Neural crest cell (in vitro differentiated cells): ENCODE results near the gene CFAP73. TPM values are rescaled to one million over a fixed set of nuclear protein-coding genes. Genes with fewer than 3 reads are reported as not detected.

Experiments used
- DNase-seq: peaks from one replicate; pipeline ENCODE4 v3.0.0; 2021; ENCODE audit warnings: low read depth, mixed read lengths, low spot score
- H3K27ac Mint-ChIP-seq: one replicate; pipeline ENCODE4 v1.8.0; 2021; ENCODE audit warnings: mild to moderate bottlenecking, mixed read lengths; ENCODE audit not compliant: unreplicated experiment
- H3K27me3 Mint-ChIP-seq: 2 replicates; pipeline ENCODE4 v1.8.0; 2021; ENCODE audit warnings: low read depth, mild to moderate bottlenecking, mixed read lengths
- H3K36me3 Mint-ChIP-seq: 2 replicates; pipeline ENCODE4 v1.8.0; 2021; ENCODE audit warnings: low read depth, mild to moderate bottlenecking, mixed read lengths
- H3K4me1 Mint-ChIP-seq: 2 replicates; pipeline ENCODE4 v1.8.0; 2021; ENCODE audit warnings: mixed read lengths
- H3K4me3 Mint-ChIP-seq: one replicate; pipeline ENCODE4 v1.8.0; 2021; ENCODE audit warnings: mild to moderate bottlenecking, mixed read lengths
- H3K9me3 Mint-ChIP-seq: 2 replicates; pipeline ENCODE4 v1.8.0; 2021; ENCODE audit warnings: mixed read lengths
- CTCF ChIP-seq: fragments of 200-600 bp; sonication (generic); conservative IDR thresholded peaks from 2 replicates; pipeline ENCODE4 v1.5.0; 2021; ENCODE audit warnings: antibody characterized with exemption, mild to moderate bottlenecking
- total RNA-seq: library from RNA; stranded (reverse); gene quantifications from 2 replicates; pipeline ENCODE4 v1.2.1, GENCODE V29; 2021

Gene CFAP73
- total RNA-seq, 1 donor from 2014 or later = not detected

- Mint-ChIP-seq H3K27me3 (no peaks in the 10 kb centered on the region), H3K9me3 (no peaks in the 10 kb centered on the region), H3K27ac (no peak overlapping the region), H3K4me3 (no peak overlapping the region), H3K36me3 (peaks cover 13% of the 10 kb centered on the region), H3K4me1 (no peaks in the 10 kb centered on the region)
- DNase-seq = no peak
- TF ChIP-seq CTCF = no peak
Observed at GRCh38 chr12:113170926-113171325, 21.4 kb downstream of the CFAP73 start.

GRCh38 chr12:113171543-113171942, 22.0 kb downstream of the CFAP73 start:
- Mint-ChIP-seq H3K4me1 (no peaks in the 10 kb centered on the region), H3K4me3 (no peak overlapping the region), H3K27me3 (no peaks in the 10 kb centered on the region), H3K9me3 (no peaks in the 10 kb centered on the region), H3K27ac (no peak overlapping the region), H3K36me3 (peaks cover 17% of the 10 kb centered on the region)
- DNase-seq = no peak
- TF ChIP-seq CTCF = no peak

- Mint-ChIP-seq H3K4me1 (no peaks in the 10 kb centered on the region), H3K27ac (no peak overlapping the region), H3K4me3 (no peak overlapping the region), H3K36me3 (peaks cover 23% of the 10 kb centered on the region), H3K27me3 (no peaks in the 10 kb centered on the region), H3K9me3 (no peaks in the 10 kb centered on the region)
- TF ChIP-seq CTCF = no peak
- no peak for DNase-seq
Observed at GRCh38 chr12:113172185-113172584, 22.7 kb downstream of the CFAP73 start.

GRCh38 chr12:113173081-113173698, 23.7 kb downstream of the CFAP73 start:
- H3K27ac Mint-ChIP-seq = no peak overlapping the region
- H3K4me1 Mint-ChIP-seq = no peaks in the 10 kb centered on the region
- TF ChIP-seq CTCF = no peak
- H3K36me3 Mint-ChIP-seq = peaks cover 31% of the 10 kb centered on the region
- no peak overlapping the region for H3K4me3 Mint-ChIP-seq
- no peaks in the 10 kb centered on the region for H3K9me3 Mint-ChIP-seq
- H3K27me3 Mint-ChIP-seq = no peaks in the 10 kb centered on the region
- DNase-seq = no peak

- no peak overlapping the region for H3K4me3 Mint-ChIP-seq
- peak; percentile 83 for DNase-seq
- no peaks in the 10 kb centered on the region for H3K4me1 Mint-ChIP-seq
- no peaks in the 10 kb centered on the region for H3K27me3 Mint-ChIP-seq
- peaks cover 31% of the 10 kb centered on the region for H3K36me3 Mint-ChIP-seq
- H3K9me3 Mint-ChIP-seq = no peaks in the 10 kb centered on the region
- no peak overlapping the region for H3K27ac Mint-ChIP-seq
- peak; percentile 98 for TF ChIP-seq CTCF
Observed at GRCh38 chr12:113174461-113175384, 25.2 kb downstream of the CFAP73 start.
